GM21723 (cell line): ENCODE results near the gene FHIT.

Experiments used
- ATAC-seq: cut with Tn5 transposase; IDR thresholded peaks from one replicate; pipeline ENCODE4 v1.9.1; 2021; ENCODE audit warnings: mild to moderate bottlenecking, moderate library complexity; ENCODE audit not compliant: unreplicated experiment

The FHIT gene

GRCh38 chr3:59727902-59728586 is 1523.2 kb downstream of the FHIT start:
- no peak for ATAC-seq

- ATAC-seq, result no peak
These were observed 1525.0 kb downstream of the FHIT start for GRCh38 chr3:59726279-59726678.

GRCh38 chr3:59717679-59718205 is 1533.5 kb downstream of the FHIT start:
- no peak for ATAC-seq

- no peak for ATAC-seq
These were observed 1537.2 kb downstream of the FHIT start for GRCh38 chr3:59714066-59714465.

- ATAC-seq, result no peak
These were observed 1540.7 kb downstream of the FHIT start for GRCh38 chr3:59710554-59710953.

GRCh38 chr3:59709702-59710553 is 1541.3 kb downstream of the FHIT start:
- no peak for ATAC-seq

- no peak for ATAC-seq
These were observed 1543.0 kb downstream of the FHIT start for GRCh38 chr3:59708202-59708601.

GRCh38 chr3:59704292-59704691 is 1547.0 kb downstream of the FHIT start:
- no peak for ATAC-seq

- no peak for ATAC-seq
These were observed 1551.5 kb downstream of the FHIT start for GRCh38 chr3:59699648-59700320.
